IMR-90 (cell line): ENCODE data around the gene TRIP6. TPM values are rescaled to one million over a fixed set of nuclear protein-coding genes. Genes with fewer than 3 reads are reported as not detected.

Experiments used
- CHD1 ChIP-seq: IDR thresholded peaks from 2 replicates; pipeline ENCODE4 v1.6.1; 2012; ENCODE audit warnings: low read depth, low read length, improper control_type of control experiment
- FOS ChIP-seq: fragments of 150-350 bp; IDR thresholded peaks from 2 replicates; pipeline ENCODE4 v1.6.1; 2016; ENCODE audit warnings: low read depth, low read length
- MAFK ChIP-seq: IDR thresholded peaks from 2 replicates; pipeline ENCODE4 v1.6.1; 2012; ENCODE audit warnings: low read depth, low read length, improper control_type of control experiment
- NFE2L2 ChIP-seq: fragments of 150-350 bp; IDR thresholded peaks from 2 replicates; pipeline ENCODE4 v1.6.1; 2016; ENCODE audit warnings: low read depth, mild to moderate bottlenecking, low read length
- RFX5 ChIP-seq: IDR thresholded peaks from 2 replicates; pipeline ENCODE4 v1.8.0; 2012; ENCODE audit warnings: low read depth, mild to moderate bottlenecking, low read length, moderate library complexity
- polyA plus RNA-seq, 3 experiments: library from polyadenylated mRNA; depleted of rRNA; stranded (reverse); fragments of >200 nt; gene quantifications; 2 replicates each; pipeline ENCODE4 v1.2.3, GENCODE V29; 2012; ENCODE audit warnings: low replicate concordance in 1 of 3
- total RNA-seq: library from RNA; depleted of rRNA; stranded (reverse); fragments of >200 nt; gene quantifications from 2 replicates; pipeline ENCODE4 v1.2.3, GENCODE V29; 2012
- TF ChIP-seq, protein P1 (sequence below): fragments of 150-350 bp; IDR thresholded peaks from 2 replicates; pipeline ENCODE4 v1.6.1; 2017; ENCODE audit warnings: mild to moderate bottlenecking, antibody characterized with exemption, low read length, low read depth
- TF ChIP-seq, protein P2 (sequence below): fragments of 150-350 bp; IDR thresholded peaks from 2 replicates; pipeline ENCODE4 v1.6.1; 2016; ENCODE audit warnings: low read depth, mild to moderate bottlenecking, low read length, moderate library complexity, borderline replicate concordance

Gene TRIP6
- total and polyA plus RNA-seq, 2 of the 4 experiments (the other 2 are of a cell fraction): 36.4 to 72.3 TPM

- TF ChIP-seq, protein P1, sequence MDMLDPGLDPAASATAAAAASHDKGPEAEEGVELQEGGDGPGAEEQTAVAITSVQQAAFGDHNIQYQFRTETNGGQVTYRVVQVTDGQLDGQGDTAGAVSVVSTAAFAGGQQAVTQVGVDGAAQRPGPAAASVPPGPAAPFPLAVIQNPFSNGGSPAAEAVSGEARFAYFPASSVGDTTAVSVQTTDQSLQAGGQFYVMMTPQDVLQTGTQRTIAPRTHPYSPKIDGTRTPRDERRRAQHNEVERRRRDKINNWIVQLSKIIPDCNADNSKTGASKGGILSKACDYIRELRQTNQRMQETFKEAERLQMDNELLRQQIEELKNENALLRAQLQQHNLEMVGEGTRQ: peak; percentile 98
- TF ChIP-seq CHD1 (no peak), MAFK (peak; percentile 58), FOS (peak; percentile 86), NFE2L2 (peak; percentile 69; the same call in 1 of the 2 replicates), RFX5 (no peak)
- TF ChIP-seq, protein P2, sequence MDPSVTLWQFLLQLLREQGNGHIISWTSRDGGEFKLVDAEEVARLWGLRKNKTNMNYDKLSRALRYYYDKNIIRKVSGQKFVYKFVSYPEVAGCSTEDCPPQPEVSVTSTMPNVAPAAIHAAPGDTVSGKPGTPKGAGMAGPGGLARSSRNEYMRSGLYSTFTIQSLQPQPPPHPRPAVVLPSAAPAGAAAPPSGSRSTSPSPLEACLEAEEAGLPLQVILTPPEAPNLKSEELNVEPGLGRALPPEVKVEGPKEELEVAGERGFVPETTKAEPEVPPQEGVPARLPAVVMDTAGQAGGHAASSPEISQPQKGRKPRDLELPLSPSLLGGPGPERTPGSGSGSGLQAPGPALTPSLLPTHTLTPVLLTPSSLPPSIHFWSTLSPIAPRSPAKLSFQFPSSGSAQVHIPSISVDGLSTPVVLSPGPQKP: no peak
Measured at GRCh38 chr7:100867040-100867775, at the start of gene TRIP6 (continued).
